ENCODE measurements around the gene TPM4.

DNA sequence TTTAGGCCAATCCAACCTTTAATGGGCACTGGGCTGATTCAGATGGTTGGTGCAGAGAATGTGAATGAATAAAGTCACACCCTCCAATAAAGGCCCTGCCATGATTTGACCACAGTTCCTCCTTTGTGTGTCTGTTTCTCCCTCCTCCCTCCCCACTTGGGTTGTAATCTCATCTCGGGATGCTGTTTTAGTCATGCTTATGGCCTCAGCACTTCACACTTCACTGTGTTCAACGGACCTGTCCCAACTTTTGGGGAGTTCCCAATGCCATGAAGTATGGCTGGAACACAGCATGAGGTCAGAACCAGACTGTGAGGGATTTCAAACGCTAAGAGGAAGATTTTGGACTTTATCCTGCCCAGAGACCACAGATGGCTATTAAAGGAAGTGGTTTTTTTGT is 29.8 kb downstream of the TPM4 start:
- TF ChIP-seq, protein P1, sequence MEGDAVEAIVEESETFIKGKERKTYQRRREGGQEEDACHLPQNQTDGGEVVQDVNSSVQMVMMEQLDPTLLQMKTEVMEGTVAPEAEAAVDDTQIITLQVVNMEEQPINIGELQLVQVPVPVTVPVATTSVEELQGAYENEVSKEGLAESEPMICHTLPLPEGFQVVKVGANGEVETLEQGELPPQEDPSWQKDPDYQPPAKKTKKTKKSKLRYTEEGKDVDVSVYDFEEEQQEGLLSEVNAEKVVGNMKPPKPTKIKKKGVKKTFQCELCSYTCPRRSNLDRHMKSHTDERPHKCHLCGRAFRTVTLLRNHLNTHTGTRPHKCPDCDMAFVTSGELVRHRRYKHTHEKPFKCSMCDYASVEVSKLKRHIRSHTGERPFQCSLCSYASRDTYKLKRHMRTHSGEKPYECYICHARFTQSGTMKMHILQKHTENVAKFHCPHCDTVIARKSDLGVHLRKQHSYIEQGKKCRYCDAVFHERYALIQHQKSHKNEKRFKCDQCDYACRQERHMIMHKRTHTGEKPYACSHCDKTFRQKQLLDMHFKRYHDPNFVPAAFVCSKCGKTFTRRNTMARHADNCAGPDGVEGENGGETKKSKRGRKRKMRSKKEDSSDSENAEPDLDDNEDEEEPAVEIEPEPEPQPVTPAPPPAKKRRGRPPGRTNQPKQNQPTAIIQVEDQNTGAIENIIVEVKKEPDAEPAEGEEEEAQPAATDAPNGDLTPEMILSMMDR (IDR thresholded peaks at IDR 0.05), result no peak
- TF ChIP-seq POLR2A (IDR thresholded peaks at IDR 0.05), result no peak

Data from prostate gland (tissue), 2 donors.